HG03342 (cell line): ENCODE data around the gene PNLIPRP3.

Source experiments
- ATAC-seq: cut with Tn5 transposase; IDR thresholded peaks from one replicate; pipeline ENCODE4 v1.9.1; 2021; ENCODE audit warnings: mild to moderate bottlenecking, moderate library complexity; ENCODE audit not compliant: unreplicated experiment

The PNLIPRP3 gene

GRCh38 chr10:116490028-116490662, 62.5 kb downstream of the PNLIPRP3 start:
- ATAC-seq, result no peak

- ATAC-seq, result no peak
These were observed 77.1 kb downstream of the PNLIPRP3 start for GRCh38 chr10:116504786-116505185.

GRCh38 chr10:116510565-116510964, 82.9 kb downstream of the PNLIPRP3 start:
- no peak for ATAC-seq

GRCh38 chr10:116511365-116511764, 83.7 kb downstream of the PNLIPRP3 start:
- ATAC-seq, result no peak

GRCh38 chr10:116521424-116522290, 94.0 kb downstream of the PNLIPRP3 start:
- ATAC-seq, result peak; percentile 83

GRCh38 chr10:116522803-116523381, 95.2 kb downstream of the PNLIPRP3 start:
- ATAC-seq, result no peak

GRCh38 chr10:116524736-116525135, 97.1 kb downstream of the PNLIPRP3 start:
- ATAC-seq, result no peak

GRCh38 chr10:116526219-116526618, 98.6 kb downstream of the PNLIPRP3 start:
- no peak for ATAC-seq
